Gastroesophageal sphincter (tissue), 3 donors: ENCODE data around the gene ATP6V1G2.

Source experiments
- CTCF ChIP-seq, 4 experiments: fragments of 200-600 bp in 2 of 4; fragments of 450-650 bp in 2 of 4; sonication (generic) in 1 of 4; IDR thresholded peaks; one replicate each; pipeline ENCODE4 v1.5.1; 2017 to 2019; ENCODE audit warnings: antibody characterized with exemption in 4 of 4, mild to moderate bottlenecking in 2 of 4, moderate library complexity in 2 of 4
- EP300 ChIP-seq: sonication (generic); formaldehyde crosslinking; IDR thresholded peaks from one replicate; pipeline ENCODE4 v1.6.1; 2017; ENCODE audit warnings: antibody characterized with exemption, mild to moderate bottlenecking
- POLR2A ChIP-seq, 2 donors: fragments of 450-650 bp; IDR thresholded peaks; one replicate each; pipeline ENCODE4 v1.6.1; 2017; ENCODE audit warnings: antibody characterized with exemption in 2 of 2, mild to moderate bottlenecking in 2 of 2, moderate library complexity in 1 of 2

- TF ChIP-seq CTCF (IDR thresholded peaks at IDR 0.05), result no peak
- no peak for TF ChIP-seq EP300
- TF ChIP-seq POLR2A (IDR thresholded peaks at IDR 0.05), result no peak
Measured at GRCh38 chr6:31559606-31559957, 13.2 kb upstream of the ATP6V1G2 start.
